ENCODE results near the gene ZBTB48.

DNA sequence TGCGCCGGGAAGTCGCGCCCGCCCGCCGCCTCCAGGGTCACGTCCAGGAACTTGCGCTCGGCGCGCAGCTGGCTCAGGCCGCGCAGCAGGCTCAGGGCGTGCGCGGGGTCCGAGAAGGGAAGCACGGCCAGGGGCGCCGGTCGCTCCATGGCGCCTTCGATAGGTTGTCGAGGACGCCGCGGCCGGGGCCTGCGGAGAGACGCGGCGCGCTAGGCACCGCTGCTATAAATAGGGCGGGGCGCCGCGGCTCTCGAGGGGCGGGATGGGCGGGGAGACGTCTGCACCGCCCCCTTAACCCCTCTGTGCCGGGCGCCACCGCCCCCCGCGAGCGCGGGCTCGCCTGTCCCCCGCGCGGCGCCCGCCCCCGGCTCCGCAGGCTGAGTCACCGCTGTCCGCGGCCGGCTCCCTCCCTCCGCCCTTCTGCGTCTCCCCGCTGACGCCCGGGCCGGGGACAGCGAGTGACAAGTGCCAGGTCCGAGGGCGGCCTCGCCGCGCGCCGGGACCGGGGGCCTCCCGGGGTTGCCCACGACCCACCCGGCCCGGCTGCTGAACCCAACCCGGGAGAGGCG is 23.0 kb downstream of the ZBTB48 start, which contains the start of gene KLHL21:
- TF ChIP-seq, protein P1, sequence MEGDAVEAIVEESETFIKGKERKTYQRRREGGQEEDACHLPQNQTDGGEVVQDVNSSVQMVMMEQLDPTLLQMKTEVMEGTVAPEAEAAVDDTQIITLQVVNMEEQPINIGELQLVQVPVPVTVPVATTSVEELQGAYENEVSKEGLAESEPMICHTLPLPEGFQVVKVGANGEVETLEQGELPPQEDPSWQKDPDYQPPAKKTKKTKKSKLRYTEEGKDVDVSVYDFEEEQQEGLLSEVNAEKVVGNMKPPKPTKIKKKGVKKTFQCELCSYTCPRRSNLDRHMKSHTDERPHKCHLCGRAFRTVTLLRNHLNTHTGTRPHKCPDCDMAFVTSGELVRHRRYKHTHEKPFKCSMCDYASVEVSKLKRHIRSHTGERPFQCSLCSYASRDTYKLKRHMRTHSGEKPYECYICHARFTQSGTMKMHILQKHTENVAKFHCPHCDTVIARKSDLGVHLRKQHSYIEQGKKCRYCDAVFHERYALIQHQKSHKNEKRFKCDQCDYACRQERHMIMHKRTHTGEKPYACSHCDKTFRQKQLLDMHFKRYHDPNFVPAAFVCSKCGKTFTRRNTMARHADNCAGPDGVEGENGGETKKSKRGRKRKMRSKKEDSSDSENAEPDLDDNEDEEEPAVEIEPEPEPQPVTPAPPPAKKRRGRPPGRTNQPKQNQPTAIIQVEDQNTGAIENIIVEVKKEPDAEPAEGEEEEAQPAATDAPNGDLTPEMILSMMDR (IDR thresholded peaks at IDR 0.05; ENCODE audit: insufficient read depth, low read length, poor library complexity, severe bottlenecking), result no peak
- no peak for TF ChIP-seq EZH2phosphoT487 (conservative IDR thresholded peaks at IDR 0.05; ENCODE audit: low read length)

All from SU-DHL-6 (cell line).